ENCODE results near the gene FIGN. TPM values are rescaled to one million over a fixed set of nuclear protein-coding genes. Genes with fewer than 3 reads are reported as not detected.

The FIGN gene
- total RNA-seq, 4 donors from 2014 or later = 1.8 to 3.1 (median 2.8) TPM

DNA sequence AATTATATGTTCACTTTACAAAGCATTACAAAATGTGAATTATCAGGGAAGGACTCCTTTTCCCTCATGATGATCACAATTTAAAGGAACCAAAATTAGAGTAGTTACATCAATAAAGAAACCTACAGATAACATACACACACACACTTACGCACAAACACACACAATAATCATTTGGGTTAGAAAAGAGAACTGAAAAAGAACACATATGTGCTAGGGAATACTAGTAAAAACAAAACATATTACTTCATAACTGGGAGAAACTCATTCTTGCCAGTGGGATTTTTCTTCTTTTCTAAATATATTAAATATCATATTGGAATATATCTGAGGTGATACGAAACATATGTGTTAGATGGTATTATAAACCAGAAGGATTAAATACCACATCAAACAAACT, 42.3 kb downstream of the FIGN start:
- Histone ChIP-seq H3K27ac (peak overlapping the region in 1 of 3 donors; percentile 48), H3K27me3 (no peaks in the 10 kb centered on the region), H3K36me3 (no peaks in the 10 kb centered on the region), H3K4me3 (replicated peaks in 1 of 3) (no peak overlapping the region), H3K4me1 (no peaks in the 10 kb centered on the region), H3K9me3 (no peaks in the 10 kb centered on the region)
- no peak for DNase-seq
- intact Hi-C loops (cut with DNase I) = no loop called here
- WGBS, 2 donors = 93 to 97% methylated on average over 2 of the region's 2 CpGs
- TF ChIP-seq, protein P1, sequence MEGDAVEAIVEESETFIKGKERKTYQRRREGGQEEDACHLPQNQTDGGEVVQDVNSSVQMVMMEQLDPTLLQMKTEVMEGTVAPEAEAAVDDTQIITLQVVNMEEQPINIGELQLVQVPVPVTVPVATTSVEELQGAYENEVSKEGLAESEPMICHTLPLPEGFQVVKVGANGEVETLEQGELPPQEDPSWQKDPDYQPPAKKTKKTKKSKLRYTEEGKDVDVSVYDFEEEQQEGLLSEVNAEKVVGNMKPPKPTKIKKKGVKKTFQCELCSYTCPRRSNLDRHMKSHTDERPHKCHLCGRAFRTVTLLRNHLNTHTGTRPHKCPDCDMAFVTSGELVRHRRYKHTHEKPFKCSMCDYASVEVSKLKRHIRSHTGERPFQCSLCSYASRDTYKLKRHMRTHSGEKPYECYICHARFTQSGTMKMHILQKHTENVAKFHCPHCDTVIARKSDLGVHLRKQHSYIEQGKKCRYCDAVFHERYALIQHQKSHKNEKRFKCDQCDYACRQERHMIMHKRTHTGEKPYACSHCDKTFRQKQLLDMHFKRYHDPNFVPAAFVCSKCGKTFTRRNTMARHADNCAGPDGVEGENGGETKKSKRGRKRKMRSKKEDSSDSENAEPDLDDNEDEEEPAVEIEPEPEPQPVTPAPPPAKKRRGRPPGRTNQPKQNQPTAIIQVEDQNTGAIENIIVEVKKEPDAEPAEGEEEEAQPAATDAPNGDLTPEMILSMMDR (IDR thresholded peaks at IDR 0.05) = no peak
- no peak for TF ChIP-seq POLR2A (IDR thresholded peaks at IDR 0.05)

GRCh38 chr2:163692611-163693482, 43.0 kb downstream of the FIGN start:
- Histone ChIP-seq H3K4me3 (replicated peaks in 1 of 3) (no peak overlapping the region), H3K27ac (peak overlapping the region in 1 of 3 donors; percentile 48), H3K9me3 (no peaks in the 10 kb centered on the region), H3K27me3 (no peaks in the 10 kb centered on the region), H3K36me3 (no peaks in the 10 kb centered on the region), H3K4me1 (no peaks in the 10 kb centered on the region)
- DNase-seq = no peak
- TF ChIP-seq, protein P1 (IDR thresholded peaks at IDR 0.05) = no peak
- no peak for TF ChIP-seq POLR2A (IDR thresholded peaks at IDR 0.05)
- intact Hi-C loops (cut with DNase I) = no loop called here
- 81 to 82% methylated on average over 7 of the region's 7 CpGs for WGBS, 2 donors

DNA sequence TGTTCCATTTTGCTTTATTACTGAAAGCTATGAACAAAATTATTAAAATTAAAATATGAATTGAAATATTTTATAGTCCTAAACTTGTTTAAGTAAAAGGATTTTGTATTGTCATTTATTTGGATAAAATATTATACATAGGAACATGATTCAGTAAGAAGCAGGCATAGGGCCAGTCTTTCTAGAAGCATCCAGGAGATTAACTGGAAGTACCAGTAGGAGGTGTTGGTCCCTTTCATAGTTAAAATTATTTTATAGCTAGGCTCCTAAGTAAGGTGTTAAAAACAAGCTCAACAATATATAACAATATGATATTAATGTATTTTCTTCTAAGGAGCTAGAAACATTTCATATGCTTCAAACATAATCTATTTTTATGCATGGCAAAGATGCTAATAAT, 43.7 kb downstream of the FIGN start:
- no peak for TF ChIP-seq POLR2A (IDR thresholded peaks at IDR 0.05)
- TF ChIP-seq, protein P1 (IDR thresholded peaks at IDR 0.05) = no peak
- intact Hi-C loops (cut with DNase I) = no loop called here
- Histone ChIP-seq H3K9me3 (no peaks in the 10 kb centered on the region), H3K27ac (peak overlapping the region in 1 of 3 donors; percentile 32), H3K27me3 (no peaks in the 10 kb centered on the region), H3K36me3 (no peaks in the 10 kb centered on the region), H3K4me3 (replicated peaks in 1 of 3) (no peak overlapping the region), H3K4me1 (no peaks in the 10 kb centered on the region)
- no peak for DNase-seq

- Histone ChIP-seq H3K4me3 (replicated peaks in 1 of 3) (no peak overlapping the region), H3K4me1 (no peaks in the 10 kb centered on the region), H3K27ac (peak overlapping the region in 2 of 3 donors; percentile 27 to 48), H3K27me3 (no peaks in the 10 kb centered on the region), H3K9me3 (no peaks in the 10 kb centered on the region), H3K36me3 (no peaks in the 10 kb centered on the region)
- intact Hi-C loops (cut with DNase I) = no loop called here
- TF ChIP-seq, protein P1 (IDR thresholded peaks at IDR 0.05) = no peak
- TF ChIP-seq POLR2A (IDR thresholded peaks at IDR 0.05) = no peak
- DNase-seq = no peak
- WGBS, 2 donors = 54 to 71% methylated on average over 2 of the region's 2 CpGs
Observed at GRCh38 chr2:163690896-163691295, 44.9 kb downstream of the FIGN start.

GRCh38 chr2:163687217-163687616, 48.6 kb downstream of the FIGN start:
- TF ChIP-seq POLR2A (IDR thresholded peaks at IDR 0.05) = no peak
- TF ChIP-seq, protein P1 (IDR thresholded peaks at IDR 0.05) = no peak
- no peak overlapping the region for H3K27ac ChIP-seq
- no peaks in the 10 kb centered on the region for H3K9me3 ChIP-seq
- H3K4me3 ChIP-seq (replicated peaks in 1 of 3) = no peak overlapping the region
- DNase-seq = no peak
- no peaks in the 10 kb centered on the region for H3K36me3 ChIP-seq
- H3K4me1 ChIP-seq = no peaks in the 10 kb centered on the region
- 27 to 41% methylated on average over 1 of the region's 1 CpG for WGBS, 2 donors
- intact Hi-C loops (cut with DNase I) = no loop called here
- no peaks in the 10 kb centered on the region for H3K27me3 ChIP-seq
